ENCODE measurements around the gene NCKAP1.
"Not testable (repeated sequence)": the region's sequence is repeated elsewhere in the genome, so short reads cannot be mapped to it uniquely, and the experiment has no call there.

NCKAP1 gene

GRCh38 chr2:183000846-183001245 is 37.4 kb downstream of the NCKAP1 start:
- no peak for DNase-seq

- no peak for DNase-seq
Observed at GRCh38 chr2:182999348-183000028, 38.8 kb downstream of the NCKAP1 start.

DNA sequence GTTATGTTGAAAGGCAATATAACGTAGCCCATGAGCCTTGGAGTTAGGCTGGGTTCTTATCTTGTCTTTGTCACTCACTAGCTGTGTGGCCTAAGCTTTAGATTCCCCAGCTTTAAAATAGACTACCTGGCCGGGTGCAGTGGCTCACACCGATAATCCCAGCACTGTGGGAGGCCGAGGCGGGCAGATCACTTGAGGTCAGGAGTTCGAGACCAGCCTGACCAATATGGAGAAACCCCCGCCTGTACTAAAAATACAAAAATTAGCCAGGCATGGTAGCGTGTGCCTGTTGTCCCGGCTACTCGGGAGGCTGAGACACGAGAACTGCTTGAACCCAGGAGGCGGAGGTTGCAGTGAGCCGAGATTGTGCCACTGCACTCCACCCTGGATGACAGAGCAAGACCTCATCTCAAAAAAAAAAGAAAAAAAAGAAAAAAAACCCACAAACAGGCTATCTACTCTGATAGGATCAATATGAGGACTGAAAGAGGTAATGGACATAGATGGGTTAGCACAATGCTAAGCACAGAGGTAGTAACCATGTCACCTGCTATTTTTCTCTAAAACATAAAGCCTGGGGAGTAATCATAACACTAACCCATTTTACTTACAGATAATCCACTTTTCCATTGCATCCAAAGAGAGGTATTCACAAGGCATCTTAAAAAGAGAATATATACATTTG is 43.9 kb downstream of the NCKAP1 start:
- no peak for DNase-seq

DNA sequence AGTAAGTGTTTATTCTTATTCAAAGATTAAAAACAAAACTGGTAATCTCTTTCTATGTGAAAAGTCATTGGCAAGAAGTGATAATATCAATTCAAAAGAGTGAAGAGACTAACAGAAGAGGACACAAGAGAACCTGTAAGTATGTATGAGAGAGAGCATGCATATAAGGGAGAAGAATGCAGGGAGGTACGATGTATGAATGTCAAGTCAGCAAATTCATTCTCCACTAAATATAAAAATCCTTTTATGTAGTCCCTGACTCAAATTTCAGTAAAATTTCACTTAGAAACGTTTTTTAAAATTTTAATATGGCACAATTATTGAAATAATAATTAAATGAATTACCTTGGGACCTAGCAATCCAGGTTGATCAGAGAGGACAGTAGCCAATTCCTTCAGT is 55.3 kb downstream of the NCKAP1 start:
- no peak for DNase-seq

DNA sequence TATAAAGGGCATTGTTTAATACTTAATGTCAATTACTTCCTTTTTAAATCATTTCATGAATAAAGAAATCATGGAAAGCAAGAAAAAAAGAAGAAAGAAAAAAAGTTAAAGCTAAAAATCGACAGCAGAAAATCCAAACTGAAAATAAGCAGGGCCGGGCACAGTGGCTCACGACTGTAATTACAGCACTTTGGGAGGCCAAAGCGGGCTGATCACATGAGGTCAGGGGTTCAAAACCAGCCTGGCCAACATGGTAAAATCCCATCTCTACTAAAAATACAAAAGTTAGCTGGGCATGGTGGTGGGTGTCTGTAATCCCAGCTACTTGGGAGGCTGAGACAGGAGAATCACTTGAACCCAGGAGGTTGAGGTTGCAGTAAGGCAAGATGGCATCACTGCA is 56.8 kb downstream of the NCKAP1 start:
- not testable (repeated sequence) for DNase-seq

DNA sequence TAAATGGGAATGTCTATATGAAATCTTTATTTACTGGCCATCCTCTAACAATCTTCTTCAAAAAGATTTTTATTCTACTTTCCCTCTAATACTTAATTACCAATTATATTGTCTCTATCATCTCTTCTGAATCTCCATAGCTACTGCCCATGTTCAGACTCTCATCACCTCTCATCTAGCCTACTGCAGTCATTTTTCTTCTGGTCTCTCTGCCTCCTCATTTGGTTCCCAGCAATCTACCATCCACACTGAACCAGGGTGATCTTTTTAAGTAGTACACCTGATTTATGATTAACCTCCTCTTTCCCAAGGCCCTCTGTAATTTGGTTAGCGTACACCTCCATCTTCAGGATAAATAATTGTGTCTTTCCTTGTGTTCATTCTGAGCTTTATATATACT is 57.6 kb downstream of the NCKAP1 start:
- no peak for DNase-seq

DNA sequence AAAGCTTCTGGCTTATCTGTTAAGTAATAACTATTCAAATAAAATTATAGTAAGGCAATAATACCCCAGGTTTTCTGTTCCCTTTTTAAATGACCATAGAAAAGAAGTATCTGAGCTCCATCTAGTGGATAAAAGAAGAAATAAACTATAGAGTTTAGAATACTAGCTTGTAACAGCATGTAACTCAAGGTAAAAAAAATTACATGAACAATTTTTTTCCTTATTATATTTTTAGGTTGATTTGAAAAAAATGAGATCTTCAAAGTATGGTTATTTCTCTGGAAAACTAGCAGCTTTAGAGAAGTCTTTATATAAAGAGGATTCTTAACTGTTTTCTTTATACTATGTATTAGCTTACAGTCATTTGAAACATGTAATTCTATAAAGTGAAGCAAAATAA is 58.1 kb downstream of the NCKAP1 start:
- no peak for DNase-seq

GRCh38 chr2:182977463-182977862 is 60.8 kb downstream of the NCKAP1 start:
- no peak for DNase-seq

GRCh38 chr2:182973441-182974352 is 64.6 kb downstream of the NCKAP1 start:
- DNase-seq, result no peak

- no peak for DNase-seq
Observed at GRCh38 chr2:182972548-182972942, 65.7 kb downstream of the NCKAP1 start.

- no peak for DNase-seq
Observed at GRCh38 chr2:182971820-182972547, 66.3 kb downstream of the NCKAP1 start.

- no peak for DNase-seq
Observed at GRCh38 chr2:182970486-182970885, 67.8 kb downstream of the NCKAP1 start.

GRCh38 chr2:182968493-182968892 is 69.8 kb downstream of the NCKAP1 start:
- DNase-seq, result no peak

DNA sequence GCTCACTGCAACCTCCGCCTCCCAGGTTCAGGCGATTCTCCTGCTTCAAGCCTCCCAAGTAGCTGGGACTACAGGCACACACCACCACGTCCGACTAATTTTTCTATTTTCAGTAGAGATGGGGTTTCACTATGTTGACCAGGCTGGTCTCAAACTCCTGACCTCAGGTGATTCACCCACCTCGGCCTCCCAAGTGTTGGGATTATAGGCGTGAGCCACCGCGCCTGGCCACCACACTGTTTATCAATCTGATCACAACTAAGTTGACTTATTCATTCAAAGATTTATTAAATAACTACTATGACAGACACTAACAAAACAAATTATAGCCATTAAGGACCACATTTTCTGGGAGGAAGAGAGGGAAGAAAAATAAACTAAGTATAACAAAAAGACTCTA is 71.9 kb downstream of the NCKAP1 start:
- DNase-seq, result not testable (repeated sequence)

GRCh38 chr2:182962641-182963040 is 75.6 kb downstream of the NCKAP1 start:
- DNase-seq, result no peak

DNA sequence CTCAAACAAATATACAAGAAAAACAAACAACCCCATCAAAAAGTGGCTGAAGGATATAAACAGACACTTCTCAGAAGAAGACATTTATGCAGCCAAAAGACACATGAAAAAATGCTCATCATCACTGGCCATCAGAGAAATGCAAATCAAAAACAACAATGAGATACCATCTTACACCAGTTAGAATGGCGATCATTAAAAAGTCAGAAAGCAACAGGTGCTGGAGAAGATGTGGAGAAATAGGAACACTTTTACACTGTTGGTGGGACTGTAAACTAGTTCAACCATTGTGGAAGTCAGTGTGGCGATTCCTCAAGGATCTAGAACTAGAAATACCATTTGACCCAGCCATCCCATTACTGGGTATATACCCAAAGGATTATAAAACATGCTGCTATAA is 77.4 kb downstream of the NCKAP1 start:
- not testable (repeated sequence) for DNase-seq

DNA sequence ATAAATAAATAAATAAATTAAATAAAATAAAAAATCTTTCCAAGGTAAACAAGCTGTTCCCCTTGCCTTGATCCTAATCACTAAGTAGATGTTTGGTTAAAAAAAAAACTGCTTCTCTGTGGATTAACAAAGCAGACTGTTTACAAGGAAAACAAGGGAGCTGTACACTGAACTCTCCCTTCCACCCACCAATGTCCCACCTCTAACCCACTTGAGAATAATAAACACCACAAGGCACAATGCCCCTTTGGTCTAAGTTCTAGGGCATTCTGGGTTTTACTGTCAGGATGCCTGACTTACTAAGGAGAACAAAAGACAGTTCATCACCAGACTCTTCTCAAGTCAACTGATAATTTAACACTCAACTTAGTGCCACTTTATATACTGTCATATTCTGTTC is 83.5 kb downstream of the NCKAP1 start:
- DNase-seq, result no peak

DNA sequence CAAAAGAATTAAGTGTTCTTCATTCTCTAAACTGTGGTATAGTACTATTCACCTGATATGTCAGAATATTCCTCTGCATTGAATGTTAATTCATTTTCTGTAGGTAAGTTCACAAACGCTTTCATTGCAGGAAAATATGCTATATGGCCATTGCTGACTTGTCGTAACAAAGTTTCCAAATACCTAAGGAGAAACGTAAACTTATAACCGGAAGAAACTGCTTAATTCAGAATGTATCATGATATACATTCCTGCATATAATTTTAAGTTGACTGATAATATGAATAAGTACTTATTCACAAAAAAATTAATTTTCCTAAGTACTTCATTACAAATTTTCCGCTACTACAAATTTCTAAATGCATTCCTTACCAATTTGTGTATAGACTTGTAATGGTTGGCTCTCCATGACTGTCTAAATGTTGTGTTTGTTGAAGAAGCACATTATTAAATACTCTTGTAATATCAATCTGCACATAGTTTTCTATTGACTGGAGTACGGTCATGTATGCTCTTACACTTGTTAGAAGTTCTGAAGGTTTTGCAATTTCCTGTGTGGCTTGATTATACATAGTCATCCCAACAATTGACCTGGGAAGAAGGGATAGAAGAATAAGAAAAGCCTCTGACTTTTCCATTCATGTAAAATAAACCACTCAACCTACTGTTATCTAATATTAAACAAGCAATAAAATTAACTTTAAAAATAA is 85.4 kb downstream of the NCKAP1 start:
- no peak for DNase-seq

DNA sequence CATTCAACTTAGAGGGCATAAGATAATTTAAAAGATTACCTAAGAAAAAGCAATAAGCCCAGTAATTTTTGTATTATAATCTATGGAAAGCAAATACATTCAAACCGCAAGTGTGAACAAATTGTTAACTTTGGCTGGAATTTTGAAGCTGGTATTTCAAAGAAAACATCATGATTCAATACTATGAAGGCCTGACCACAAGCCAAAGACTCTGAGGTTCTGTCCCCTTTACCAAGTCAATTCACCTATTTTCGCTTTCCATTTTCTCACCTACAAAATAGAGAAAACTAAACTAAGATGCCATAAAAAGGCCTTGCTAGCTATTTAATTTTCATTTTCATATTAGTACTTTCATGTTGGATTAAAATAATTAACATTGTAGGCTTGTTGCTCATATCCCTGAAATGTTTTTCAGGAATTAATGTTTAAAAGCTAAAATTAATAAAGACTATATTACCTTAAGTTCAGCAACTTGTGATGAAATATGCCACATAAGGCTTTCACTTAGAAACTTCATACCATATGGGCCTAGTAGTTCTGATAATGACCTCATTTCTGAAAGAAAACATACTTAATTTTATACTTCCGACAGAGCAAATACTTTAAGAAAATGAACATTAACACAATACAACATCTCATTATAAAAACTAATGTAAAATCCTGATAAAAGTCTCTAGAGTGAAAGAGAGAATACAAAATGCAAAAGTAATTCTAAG is 86.2 kb downstream of the NCKAP1 start:
- no peak for DNase-seq

GRCh38 chr2:182950546-182950945 is 87.7 kb downstream of the NCKAP1 start:
- DNase-seq, result no peak

DNA sequence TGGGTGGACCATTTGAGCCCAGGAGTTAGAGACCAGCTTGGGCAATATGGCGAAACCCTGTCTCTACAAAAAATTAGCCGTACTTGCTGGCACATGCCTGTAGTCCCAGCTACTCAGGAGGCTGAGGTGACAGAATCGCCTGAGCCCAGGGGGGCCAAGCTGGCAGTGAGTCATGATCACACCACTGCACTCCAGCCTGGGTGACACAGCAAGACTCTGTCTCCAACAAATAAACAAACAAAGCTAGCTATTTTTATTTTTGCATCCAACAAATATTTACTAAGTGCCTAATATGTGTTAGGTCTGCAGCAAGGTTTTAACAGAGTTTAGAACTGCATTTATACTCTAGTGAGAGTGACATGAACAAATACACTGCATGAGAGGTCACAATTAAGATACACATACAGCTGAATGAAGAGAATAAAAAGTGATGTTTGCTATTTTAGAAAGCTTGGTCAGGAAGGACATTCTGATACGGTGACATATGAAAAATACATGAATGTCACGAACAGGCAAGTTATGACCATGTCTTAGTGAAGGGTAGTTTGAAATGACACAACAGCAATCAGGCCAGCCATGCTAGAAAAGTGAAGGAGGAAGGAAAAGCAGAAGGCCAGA is 88.6 kb downstream of the NCKAP1 start:
- DNase-seq, result no peak
